ENCODE measurements around the gene SPDYE4.

The SPDYE4 gene

DNA sequence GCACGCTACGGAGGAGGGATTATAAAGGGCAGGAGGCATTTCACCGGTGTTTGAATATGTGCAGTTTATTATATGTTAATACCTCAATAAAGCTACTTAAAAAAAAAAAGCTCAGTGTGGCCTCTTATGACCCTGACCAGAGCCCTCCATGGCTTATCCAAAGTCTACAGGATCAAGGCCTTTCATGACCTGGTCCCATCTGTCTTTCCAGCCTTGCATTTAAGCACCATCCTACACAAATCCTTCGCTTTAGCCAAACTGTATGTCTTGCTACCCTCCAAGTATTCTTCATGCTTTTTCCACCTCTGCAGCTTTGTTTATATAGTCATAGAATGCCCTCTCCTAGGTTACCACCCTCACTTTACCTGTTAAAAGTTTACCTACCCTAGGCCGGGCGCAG, 34.3 kb upstream of the SPDYE4 start:
- Histone ChIP-seq H3K4me3 (ENCODE audit: low read depth, low read length, poor library complexity, severe bottlenecking) (no peak overlapping the region), H3K4me2 (ENCODE audit: low read length) (no peak overlapping the region), H3F3A (ENCODE audit: insufficient read depth, low read length) (no peaks in the 10 kb centered on the region), H3K4me1 (ENCODE audit: insufficient read depth, low read length, severe bottlenecking) (no peaks in the 10 kb centered on the region), H2AFZ (ENCODE audit: low read length) (no peak overlapping the region), H3K27ac (ENCODE audit: low read depth, low read length, poor library complexity, severe bottlenecking) (no peak overlapping the region), H3K9me3 (ENCODE audit: low read length) (no peaks in the 10 kb centered on the region), H4K20me1 (ENCODE audit: insufficient read depth, low read length) (no peaks in the 10 kb centered on the region), H3K9ac (ENCODE audit: low read length) (no peak overlapping the region), H3K9me2 (ENCODE audit: low read depth, low read length) (no peaks in the 10 kb centered on the region), H3K36me3 (ENCODE audit: insufficient read depth, low read length) (no peaks in the 10 kb centered on the region), H3K79me2 (ENCODE audit: insufficient read depth, low read length) (no peaks in the 10 kb centered on the region), H3K27me3 (ENCODE audit: insufficient read depth, low read length) (peaks cover 8% of the 10 kb centered on the region; the same call in 1 of the 2 replicates)
- TF ChIP-seq, protein P1, sequence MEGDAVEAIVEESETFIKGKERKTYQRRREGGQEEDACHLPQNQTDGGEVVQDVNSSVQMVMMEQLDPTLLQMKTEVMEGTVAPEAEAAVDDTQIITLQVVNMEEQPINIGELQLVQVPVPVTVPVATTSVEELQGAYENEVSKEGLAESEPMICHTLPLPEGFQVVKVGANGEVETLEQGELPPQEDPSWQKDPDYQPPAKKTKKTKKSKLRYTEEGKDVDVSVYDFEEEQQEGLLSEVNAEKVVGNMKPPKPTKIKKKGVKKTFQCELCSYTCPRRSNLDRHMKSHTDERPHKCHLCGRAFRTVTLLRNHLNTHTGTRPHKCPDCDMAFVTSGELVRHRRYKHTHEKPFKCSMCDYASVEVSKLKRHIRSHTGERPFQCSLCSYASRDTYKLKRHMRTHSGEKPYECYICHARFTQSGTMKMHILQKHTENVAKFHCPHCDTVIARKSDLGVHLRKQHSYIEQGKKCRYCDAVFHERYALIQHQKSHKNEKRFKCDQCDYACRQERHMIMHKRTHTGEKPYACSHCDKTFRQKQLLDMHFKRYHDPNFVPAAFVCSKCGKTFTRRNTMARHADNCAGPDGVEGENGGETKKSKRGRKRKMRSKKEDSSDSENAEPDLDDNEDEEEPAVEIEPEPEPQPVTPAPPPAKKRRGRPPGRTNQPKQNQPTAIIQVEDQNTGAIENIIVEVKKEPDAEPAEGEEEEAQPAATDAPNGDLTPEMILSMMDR (IDR thresholded peaks at IDR 0.05; ENCODE audit: low read length) = no peak
- no peak for TF ChIP-seq EZH2 (IDR thresholded peaks at IDR 0.05; ENCODE audit: borderline replicate concordance, low read length)

DNA sequence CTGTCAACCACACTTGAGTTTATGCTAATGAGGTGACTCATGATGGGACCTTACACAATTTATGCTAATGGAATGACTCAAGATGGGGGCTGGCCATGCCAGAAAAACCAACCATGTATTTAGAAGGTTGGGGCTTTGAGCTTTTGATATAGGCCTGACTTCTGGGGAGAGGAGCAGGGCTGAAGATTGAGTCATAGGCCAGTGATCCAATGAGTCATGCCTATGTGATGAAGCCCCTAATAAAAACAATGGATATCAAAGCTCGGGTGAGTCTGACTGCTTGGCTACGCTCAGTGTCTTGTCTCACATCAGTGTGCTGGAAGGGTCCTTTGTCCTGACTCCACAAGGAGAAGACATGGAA, 33.5 kb upstream of the SPDYE4 start:
- H3K36me3 ChIP-seq (ENCODE audit: insufficient read depth, low read length) = no peaks in the 10 kb centered on the region
- no peaks in the 10 kb centered on the region for H3K79me2 ChIP-seq (ENCODE audit: insufficient read depth, low read length)
- no peaks in the 10 kb centered on the region for H3F3A ChIP-seq (ENCODE audit: insufficient read depth, low read length)
- H2AFZ ChIP-seq (ENCODE audit: low read length) = no peak overlapping the region
- no peaks in the 10 kb centered on the region for H4K20me1 ChIP-seq (ENCODE audit: insufficient read depth, low read length)
- no peaks in the 10 kb centered on the region for H3K4me1 ChIP-seq (ENCODE audit: insufficient read depth, low read length, severe bottlenecking)
- peaks cover 8% of the 10 kb centered on the region; the same call in 1 of the 2 replicates for H3K27me3 ChIP-seq (ENCODE audit: insufficient read depth, low read length)
- H3K9ac ChIP-seq (ENCODE audit: low read length) = no peak overlapping the region
- no peak overlapping the region for H3K4me3 ChIP-seq (ENCODE audit: low read depth, low read length, poor library complexity, severe bottlenecking)
- no peaks in the 10 kb centered on the region for H3K9me3 ChIP-seq (ENCODE audit: low read length)
- no peak overlapping the region for H3K27ac ChIP-seq (ENCODE audit: low read depth, low read length, poor library complexity, severe bottlenecking)
- TF ChIP-seq EZH2 (IDR thresholded peaks at IDR 0.05; ENCODE audit: borderline replicate concordance, low read length) = no peak
- TF ChIP-seq, protein P1 (IDR thresholded peaks at IDR 0.05; ENCODE audit: low read length) = no peak
- no peak overlapping the region for H3K4me2 ChIP-seq (ENCODE audit: low read length)
- no peaks in the 10 kb centered on the region for H3K9me2 ChIP-seq (ENCODE audit: low read depth, low read length)

DNA sequence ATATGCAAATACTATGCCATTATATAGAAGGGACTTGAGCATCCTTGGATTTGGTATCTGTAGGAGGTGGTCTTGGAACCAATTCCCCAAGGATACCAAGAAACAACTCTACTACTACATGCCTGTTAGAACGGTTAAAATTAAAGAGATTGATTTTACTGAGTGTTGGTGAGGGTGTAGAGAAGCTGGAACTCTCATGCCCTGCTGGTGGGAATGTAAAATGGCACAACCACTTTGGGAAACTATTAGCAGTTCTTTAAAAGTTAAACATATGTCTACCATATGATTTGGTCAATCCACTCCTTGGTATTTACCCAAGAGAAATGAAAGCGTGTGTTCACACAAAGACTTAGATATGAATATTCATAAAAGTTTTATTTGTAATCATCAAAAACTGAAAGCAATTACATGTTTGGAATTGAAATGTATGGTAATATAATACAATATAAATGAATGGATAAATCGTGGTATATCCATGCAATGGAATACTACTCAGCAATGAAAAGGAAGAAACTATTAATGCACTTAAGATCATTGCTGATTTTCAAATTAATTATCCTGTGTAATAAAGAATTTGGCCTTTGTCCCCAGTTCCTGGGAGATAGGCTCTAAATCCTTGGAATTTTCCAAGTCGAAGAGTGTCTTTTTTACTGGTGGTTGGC, 33.0 kb upstream of the SPDYE4 start:
- no peaks in the 10 kb centered on the region for H3F3A ChIP-seq (ENCODE audit: insufficient read depth, low read length)
- no peaks in the 10 kb centered on the region for H3K9me3 ChIP-seq (ENCODE audit: low read length)
- H3K4me1 ChIP-seq (ENCODE audit: insufficient read depth, low read length, severe bottlenecking) = no peaks in the 10 kb centered on the region
- H3K27ac ChIP-seq (ENCODE audit: low read depth, low read length, poor library complexity, severe bottlenecking) = no peak overlapping the region
- no peak overlapping the region for H3K9ac ChIP-seq (ENCODE audit: low read length)
- TF ChIP-seq, protein P1 (IDR thresholded peaks at IDR 0.05; ENCODE audit: low read length) = no peak
- TF ChIP-seq EZH2 (IDR thresholded peaks at IDR 0.05; ENCODE audit: borderline replicate concordance, low read length) = no peak
- peaks cover 8% of the 10 kb centered on the region; the same call in 1 of the 2 replicates for H3K27me3 ChIP-seq (ENCODE audit: insufficient read depth, low read length)
- H3K79me2 ChIP-seq (ENCODE audit: insufficient read depth, low read length) = no peaks in the 10 kb centered on the region
- no peaks in the 10 kb centered on the region for H3K9me2 ChIP-seq (ENCODE audit: low read depth, low read length)
- no peaks in the 10 kb centered on the region for H4K20me1 ChIP-seq (ENCODE audit: insufficient read depth, low read length)
- no peak overlapping the region for H2AFZ ChIP-seq (ENCODE audit: low read length)
- no peaks in the 10 kb centered on the region for H3K36me3 ChIP-seq (ENCODE audit: insufficient read depth, low read length)
- H3K4me3 ChIP-seq (ENCODE audit: low read depth, low read length, poor library complexity, severe bottlenecking) = no peak overlapping the region
- H3K4me2 ChIP-seq (ENCODE audit: low read length) = no peak overlapping the region

Measured in OCI-LY1 (cell line).